Measurements from ENCODE around the gene OR2H1.

DNA sequence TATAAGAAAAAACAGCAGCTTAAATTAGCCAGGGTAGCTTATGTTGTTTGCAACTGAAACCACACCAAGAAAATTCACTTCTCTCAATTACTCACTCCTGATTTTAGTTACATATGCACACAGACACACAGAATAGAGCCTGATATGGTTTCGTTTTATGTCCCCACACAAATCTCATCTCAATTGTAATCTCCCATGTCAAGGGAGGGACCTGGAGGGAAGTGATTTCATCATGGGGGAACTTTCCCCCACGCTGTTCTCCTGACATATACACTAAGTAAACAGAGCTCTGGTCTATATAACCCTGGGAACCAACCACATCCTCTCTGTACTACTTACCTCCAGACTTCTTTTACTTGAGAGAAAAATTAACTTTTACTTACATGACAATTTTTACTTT lies 32.4 kb upstream of the OR2H1 start:
- TF ChIP-seq, protein P1, sequence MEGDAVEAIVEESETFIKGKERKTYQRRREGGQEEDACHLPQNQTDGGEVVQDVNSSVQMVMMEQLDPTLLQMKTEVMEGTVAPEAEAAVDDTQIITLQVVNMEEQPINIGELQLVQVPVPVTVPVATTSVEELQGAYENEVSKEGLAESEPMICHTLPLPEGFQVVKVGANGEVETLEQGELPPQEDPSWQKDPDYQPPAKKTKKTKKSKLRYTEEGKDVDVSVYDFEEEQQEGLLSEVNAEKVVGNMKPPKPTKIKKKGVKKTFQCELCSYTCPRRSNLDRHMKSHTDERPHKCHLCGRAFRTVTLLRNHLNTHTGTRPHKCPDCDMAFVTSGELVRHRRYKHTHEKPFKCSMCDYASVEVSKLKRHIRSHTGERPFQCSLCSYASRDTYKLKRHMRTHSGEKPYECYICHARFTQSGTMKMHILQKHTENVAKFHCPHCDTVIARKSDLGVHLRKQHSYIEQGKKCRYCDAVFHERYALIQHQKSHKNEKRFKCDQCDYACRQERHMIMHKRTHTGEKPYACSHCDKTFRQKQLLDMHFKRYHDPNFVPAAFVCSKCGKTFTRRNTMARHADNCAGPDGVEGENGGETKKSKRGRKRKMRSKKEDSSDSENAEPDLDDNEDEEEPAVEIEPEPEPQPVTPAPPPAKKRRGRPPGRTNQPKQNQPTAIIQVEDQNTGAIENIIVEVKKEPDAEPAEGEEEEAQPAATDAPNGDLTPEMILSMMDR (conservative IDR thresholded peaks at IDR 0.05; ENCODE audit: low read length), result no peak
- TF ChIP-seq EZH2phosphoT487 (IDR thresholded peaks at IDR 0.05; ENCODE audit: borderline replicate concordance), result no peak
